Mucosa of gallbladder (tissue), 1 donor: ENCODE measurements around the gene ARAP1. TPM values are rescaled to one million over a fixed set of nuclear protein-coding genes. Genes with fewer than 3 reads are reported as not detected.
A peak's percentile ranks its signal among the peaks of the same experiment; 100 is the strongest.

Source experiments
- DNase-seq: peaks from one replicate; pipeline ENCODE4 v3.0.0-alpha.2; 2020; ENCODE audit warnings: low spot score
- total RNA-seq: library from RNA; stranded (reverse); gene quantifications from one replicate; pipeline ENCODE4 v1.2.1, GENCODE V29; 2021
- donor health status: DM: no; HTN: no; CAD: no.

Gene ARAP1
- total RNA-seq, 1 donor from 2014 or later = 129 TPM

DNA sequence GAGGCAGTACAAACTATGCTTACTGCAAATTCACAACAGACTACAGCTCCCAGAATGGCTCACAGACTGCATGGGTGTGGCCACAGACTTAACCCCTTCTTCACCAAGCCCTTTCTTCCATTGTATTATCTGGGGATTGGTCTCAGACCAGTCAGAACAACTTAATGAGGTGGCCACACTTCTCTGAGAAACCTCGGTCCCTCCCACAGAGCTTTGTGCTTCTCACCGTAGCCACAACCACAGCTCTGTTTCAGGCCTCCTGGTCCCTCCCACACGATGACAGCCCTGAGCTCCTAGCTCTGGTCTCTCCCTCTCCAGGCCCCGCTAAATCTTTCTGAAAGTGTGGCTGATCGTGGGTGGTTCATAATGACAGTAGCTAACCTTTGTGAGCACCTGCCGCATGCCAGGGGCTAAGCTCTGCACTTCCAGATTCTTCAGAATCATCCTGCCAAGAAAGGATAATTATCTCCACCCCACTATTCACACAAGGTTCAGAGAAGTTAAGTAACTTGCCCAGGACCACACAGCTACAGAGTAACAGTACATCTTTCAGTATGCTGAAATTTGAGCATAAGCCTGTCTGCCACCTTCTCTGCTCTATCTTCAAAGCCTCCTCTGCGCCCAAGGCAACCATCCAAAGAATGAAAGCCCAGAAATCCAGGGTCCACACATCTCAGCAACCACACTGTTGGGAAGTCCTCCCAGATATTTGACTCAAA lies 83.4 kb downstream of the ARAP1 start:
- DNase-seq = no peak

DNA sequence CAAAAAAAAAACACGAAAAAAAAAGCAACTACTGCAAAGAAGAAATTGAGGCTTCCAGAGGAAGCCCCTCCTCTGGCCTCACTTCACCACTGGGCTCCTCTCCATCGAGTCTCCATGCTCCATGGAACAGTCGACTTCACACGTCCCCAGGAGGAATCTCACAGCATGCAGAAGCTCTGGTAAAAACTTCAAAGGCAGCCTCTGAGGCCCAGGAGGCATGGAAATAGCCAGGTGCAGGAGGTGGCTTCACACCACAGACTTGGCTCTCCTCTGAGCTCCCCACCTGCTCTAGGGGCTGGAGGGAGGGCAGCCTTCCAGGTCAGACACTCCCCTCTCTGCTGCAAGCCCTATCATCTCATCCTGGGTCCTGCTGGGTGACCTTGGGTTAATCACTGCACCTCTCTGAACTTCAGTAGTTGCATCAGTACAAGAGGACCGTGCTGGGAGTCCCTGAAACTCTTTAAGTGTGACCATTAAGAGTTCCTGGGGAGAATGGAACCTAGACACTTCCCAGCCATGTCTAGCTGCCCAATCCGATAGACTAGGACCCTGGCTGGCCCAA lies 86.2 kb downstream of the ARAP1 start:
- DNase-seq = no peak

DNA sequence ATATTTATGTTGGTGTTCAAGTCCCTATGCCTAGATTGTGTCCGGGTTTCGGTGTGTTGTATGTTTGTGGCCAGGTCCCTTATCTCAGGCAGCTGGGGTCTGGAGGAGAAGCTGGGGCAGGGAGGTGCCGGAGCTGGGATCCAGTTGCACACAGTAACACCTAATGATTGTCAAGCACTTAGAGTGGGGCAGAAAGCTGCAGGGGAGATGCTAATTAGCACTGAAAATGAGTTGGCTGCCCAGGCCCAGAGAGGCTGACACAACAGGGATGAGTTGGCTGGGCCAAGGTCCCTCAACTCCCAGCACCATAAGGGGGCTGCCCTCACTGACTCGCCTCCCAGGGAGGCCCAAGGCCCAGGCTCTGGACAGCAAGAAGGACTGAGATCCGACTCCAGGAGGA lies 90.2 kb downstream of the ARAP1 start:
- no peak for DNase-seq

DNA sequence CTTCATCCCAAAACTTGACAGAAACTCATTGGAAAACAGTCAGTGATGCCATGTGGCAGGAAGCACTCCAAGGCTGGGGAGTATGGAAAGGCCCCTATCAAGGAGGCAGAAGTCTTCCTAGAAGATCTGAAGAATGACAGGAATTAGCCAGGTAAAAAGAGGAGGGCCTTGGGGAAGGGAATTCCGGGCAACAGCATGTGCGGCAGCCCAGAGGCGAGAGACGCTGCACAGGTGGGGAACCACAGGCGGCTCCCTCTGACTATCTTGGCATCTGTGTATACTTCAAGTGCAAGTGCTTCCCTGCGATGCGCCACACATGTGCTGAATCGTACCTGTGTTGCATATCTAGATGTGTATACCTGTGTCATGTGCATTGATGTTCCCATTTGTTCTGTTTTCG lies 90.7 kb downstream of the ARAP1 start:
- no peak for DNase-seq

DNA sequence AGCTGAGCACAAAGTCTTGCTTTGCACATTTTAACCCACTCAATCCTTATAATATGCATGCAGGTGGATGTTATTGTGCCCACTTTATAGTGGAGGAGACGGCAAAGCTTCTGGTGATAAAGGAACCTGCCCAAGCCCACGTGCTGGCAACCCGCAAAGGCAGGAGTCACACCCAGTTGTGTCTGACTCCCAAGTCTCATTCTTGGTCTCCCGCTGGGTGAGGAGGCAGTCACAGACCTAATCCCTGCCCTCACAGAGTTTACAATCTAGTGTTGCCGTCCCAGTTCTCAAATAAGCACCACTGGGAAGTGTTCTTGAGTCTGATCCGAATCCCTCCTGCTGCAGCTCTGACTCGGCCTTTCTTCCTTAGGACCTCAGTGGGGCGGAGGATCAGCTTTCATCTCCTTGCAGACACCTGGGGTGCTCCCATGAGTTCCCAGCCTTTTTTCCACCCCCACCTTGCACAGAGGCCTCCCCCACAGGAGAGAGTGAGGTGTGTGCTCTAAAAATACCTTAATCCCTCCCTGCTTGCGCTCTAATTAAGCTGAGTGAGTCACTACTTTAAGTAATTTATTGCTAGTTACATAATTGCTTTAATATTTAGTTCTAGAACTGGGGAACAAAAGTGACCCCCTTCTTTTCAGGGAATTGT lies 93.1 kb downstream of the ARAP1 start:
- no peak for DNase-seq

DNA sequence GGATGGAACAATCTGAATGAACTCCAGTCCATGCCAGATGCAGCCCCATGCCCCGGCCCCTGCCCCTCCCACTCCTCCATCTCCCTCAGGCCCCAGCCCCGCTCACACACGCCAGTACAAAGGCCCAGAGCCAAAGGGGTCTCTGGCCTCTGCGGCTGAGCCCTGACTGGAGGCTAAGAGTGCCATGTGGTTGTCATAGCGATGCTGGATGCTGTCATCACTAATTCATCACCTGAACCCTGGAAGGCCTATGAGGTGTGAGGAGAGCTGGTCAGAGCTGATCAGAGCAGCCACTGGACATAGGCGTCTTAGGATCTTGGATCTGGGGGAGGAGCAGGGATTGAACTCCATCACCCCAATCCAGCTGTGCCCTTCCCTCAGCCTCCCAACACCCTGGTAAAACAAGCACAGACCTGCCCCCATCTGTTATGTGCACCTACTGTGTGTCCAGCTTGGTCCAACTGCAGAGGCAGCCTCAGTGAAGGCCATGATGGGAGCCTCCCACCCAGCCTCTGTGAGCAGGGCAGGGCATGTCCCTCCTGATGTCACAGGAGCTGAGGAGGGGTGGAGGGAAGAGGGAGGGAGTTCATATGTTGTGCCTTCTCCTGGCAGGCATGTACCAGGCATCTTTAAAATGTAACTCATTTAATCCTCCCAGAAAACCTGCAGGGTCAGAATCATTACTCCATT lies 94.7 kb downstream of the ARAP1 start:
- no peak for DNase-seq

DNA sequence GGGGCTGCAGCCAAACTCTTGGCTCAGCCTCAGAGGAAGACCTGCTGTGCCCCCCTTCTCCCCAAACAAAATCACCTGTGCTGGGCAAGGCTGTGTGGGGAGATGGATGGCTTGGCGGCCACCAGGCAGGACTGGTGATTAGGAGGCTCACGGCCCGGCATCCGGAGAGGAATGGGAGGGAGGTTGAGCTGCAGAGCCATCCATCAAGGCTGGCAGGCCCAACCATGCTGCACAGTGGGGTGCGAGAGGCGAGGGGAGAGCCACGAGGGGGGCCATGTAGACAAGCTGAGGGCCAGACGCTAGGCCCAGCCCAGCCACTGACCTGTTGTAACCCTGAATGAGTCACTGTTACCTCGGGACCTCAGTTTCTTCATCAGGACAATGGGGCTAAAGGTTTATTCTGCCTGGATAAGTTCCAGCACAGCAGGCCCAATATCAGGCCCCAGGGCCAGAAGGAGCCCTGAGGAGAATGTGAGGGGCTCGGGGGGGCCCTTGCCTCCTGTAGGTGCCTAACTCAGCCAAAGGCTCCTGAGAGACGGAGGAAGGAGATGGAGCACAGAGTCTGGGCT lies 96.2 kb downstream of the ARAP1 start:
- no peak for DNase-seq

DNA sequence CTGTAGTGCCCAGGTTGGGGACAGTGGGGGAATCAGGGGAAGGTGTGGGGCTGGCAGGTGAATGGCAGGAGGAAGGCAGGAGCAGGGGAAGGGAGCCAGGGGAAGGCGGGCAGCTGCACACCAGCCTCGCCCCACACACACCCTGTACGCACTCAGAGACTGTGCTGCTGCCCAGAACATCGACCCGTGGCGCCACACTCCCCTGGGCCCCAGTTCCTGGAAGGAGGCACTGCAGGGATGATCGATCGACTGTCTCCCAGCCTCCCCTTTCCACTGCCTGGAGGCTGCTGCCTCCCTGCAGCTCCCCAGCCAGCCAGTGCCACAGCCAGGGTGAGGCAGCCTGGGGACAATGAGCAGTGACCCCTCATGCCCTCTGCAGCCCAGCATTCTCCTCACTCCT lies 97.2 kb downstream of the ARAP1 start:
- peak; percentile 71 for DNase-seq

DNA sequence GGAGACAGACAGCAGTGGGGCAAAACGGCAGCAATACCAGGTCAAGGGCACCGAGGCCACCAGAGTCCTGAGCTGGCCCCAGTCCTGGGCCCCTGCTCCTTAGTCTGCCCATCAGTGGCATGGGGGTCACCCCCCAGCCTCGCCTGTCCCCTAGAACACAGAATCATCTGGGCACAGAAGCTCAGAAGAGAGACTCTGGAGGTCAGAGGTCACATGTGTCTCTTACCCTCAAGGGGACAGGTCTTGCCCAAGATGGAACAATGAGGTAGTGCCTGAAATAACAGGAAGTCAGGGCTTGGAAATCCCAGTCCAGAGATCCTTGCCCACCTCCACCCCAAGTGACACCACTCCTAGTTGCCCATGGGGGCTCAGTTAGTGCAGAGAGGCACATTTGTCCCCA lies 98.6 kb downstream of the ARAP1 start:
- DNase-seq = no peak

DNA sequence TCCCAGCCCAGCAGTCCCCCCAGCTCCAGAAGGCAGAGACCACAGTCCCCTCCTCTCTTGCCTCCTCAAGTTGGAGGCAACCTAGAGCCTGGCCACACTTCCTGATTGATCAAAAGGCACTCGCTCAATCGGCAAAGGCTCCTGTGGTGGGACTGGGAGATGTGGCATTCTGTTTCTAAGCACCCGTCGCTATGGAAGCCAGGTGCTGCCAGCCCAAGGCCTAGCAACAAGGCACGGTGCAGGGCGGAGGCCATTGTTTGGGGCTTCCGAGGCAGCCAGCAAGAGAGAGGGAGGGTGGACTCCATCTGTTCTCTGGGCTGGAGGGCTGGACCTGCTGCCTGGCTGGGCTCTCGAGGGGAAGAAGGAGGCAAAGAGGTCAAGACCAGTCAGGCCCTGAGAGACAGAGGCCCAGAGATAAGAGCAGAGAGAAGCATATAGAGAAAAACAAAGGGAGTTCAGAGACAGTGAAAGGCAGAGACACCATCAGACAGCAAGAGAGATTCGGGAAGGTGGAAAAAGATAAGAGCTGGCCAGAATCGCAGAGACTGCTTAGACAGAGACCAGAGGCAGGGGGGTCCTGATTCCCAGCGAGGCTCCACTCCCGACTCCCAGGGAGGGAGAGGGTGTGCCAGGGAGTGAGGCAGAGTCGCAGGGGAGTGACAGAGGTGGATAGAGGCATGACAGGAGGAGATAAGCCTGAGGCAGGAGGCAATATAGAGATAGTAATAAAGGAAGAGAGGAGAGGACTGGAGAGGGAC lies 99.2 kb downstream of the ARAP1 start:
- DNase-seq = no peak

DNA sequence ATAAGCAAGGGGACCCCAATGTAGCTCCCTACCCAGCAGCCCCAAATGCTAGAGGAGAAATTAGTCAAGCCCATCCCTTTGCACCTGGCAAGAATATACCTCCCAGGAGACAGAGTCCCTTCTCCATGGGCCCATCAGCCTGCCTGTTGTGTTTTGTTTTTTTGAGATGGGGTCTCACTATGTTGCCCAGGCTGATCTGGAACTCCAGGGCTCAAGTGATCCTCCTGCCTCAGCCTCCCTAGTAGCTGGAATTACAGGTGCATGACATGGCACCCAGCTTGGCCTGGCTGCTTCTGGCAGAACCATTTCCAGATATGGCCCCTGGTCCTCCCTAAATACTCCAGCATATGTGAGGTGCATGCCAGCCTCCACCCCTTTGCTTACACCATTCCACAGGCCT lies 100.1 kb downstream of the ARAP1 start:
- no peak for DNase-seq

DNA sequence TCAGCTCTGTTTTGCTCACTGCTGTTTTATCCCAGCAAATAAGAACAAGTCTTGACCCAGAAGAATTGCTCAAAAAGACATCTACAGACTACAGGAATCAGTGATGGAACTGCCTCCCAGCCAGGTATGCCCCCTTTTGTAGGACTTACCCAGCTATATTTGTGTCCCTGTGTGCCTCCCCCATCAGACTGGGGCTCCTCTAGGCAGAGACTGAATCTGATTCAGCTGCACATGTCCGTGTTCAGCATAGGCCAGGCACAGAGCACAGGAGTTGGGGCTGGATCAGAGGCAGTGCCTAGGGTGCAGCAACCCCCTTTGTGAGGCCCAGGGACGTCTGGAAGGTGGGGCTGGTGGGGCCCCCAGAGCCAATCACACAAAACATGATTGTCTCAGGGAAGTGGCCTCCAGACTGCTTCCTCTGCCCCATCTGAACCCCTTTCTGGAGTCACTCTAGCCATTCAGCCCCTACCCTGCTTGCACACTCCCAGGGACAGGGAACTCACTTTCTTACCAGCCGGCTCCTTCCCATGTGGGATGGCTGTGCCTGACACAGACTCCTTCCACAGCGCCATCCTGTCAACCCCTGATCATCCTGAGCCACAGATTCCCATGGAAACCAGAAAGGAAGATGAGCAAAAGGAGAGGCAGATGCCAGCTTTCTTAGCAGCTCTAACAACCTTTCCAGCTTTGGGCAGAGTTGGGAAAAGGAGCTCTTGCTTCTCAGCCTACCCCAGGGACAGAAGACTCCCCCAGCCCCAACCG lies 102.8 kb downstream of the ARAP1 start:
- no peak for DNase-seq

DNA sequence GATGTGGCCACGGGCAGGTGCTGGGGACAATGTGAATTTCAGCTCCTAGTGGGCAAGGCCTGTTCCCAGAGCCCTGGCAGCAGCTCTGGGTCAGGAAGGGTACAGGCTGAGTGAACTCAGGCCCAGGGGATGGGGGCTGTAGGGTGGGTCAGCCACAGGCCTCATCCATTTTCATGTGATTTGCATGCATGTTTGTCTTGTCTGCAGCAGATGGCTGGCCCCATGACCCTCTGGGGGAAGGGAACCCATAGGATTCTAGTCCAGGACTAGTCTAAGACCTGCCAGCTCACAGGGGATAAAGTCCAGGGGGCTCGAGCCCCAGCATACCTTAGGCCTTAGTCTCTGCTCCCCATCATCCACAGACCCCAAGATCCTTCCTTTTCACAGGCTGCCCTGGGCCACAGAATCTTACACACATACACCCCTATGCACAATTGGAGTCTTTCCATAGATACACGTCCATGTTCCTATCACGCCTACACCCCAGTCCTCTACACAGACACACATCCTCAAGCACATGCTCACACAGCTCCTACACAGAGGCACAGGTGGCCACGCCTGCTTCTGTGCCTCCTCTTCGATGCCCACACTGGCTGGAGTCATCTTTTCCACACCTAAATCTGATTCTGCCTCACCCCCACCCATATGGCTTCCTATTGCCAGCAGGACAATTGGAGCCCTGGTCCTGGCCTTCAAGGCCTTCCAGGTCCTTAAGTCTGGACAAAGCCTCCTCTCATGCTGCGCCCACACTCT lies 103.6 kb downstream of the ARAP1 start:
- DNase-seq = no peak

DNA sequence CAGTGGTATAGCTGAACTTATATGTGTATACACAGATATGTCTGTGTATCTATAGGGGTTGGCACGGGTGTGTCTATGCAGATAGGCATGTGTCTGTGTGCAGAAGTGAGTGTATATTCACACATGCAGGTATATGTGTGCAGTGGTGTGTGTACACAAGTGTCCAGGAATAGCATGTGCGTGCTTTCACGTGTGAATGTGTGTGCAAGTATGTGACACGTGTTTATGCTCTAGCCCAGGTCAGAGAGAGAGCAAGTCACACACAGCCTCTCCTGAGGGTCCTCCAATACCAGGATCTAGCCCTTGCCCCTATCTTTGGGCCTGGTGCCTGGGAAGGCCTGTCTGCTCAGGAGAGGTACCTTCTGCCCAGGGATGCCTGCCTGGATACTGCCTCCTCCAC lies 104.3 kb downstream of the ARAP1 start:
- DNase-seq = no peak

DNA sequence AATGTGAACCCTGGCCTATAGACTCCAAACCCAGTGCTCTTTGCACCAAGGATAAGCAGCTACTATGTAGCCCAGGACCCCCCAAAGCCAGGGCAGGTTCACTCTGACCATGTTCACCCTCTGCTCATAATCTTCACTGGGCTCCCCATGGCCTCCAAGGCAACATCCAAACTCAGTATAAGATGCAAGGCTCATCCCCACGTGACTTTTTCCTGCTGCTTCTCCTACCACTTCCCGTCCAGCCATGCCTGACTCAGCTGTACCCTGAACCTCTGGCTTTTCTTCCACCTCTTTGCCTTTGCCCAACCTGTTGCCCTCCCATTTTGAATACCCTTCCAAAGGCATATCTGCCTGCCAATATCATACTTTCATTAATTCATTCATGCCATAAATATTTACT lies 105.7 kb downstream of the ARAP1 start:
- no peak for DNase-seq

DNA sequence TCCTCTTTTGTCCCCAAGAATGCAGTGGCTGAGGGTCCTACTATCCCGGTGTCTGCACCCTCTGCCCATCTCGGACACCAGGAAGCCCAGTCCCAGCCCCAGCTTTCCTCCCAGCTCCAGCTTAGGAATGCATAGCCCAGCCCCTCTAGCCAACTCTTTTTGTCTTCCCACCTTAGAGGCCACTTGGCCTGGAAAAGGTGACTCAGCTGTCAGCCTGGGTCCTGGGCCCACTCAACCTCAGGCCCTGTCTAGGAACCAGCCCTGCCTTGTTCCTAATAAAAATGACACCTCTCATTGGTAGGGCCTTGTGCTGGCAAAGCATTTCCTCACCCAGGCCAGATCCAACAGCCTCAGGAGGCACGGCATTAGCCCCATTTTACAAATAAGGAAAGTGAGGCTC lies 106.2 kb downstream of the ARAP1 start:
- DNase-seq = no peak

DNA sequence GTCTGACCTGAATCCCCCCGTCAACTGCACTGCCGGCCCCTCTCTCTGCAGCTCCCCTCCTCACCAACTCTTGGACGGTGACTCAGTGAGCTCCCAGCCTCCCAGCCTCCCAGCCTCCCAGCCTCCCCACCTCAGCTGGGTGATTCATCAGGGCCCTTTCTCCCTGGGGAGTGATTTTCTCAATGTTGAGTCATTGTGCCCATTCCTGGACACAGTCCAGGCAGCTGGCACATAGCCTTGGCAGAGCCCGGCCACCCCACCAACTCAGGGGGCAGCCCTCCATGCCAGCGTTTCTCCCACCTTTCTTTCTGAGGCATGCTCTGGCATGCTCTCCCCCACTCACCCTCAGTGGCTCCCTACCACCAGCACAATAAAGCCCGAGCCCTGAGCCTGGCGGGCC lies 108.7 kb downstream of the ARAP1 start:
- no peak for DNase-seq

DNA sequence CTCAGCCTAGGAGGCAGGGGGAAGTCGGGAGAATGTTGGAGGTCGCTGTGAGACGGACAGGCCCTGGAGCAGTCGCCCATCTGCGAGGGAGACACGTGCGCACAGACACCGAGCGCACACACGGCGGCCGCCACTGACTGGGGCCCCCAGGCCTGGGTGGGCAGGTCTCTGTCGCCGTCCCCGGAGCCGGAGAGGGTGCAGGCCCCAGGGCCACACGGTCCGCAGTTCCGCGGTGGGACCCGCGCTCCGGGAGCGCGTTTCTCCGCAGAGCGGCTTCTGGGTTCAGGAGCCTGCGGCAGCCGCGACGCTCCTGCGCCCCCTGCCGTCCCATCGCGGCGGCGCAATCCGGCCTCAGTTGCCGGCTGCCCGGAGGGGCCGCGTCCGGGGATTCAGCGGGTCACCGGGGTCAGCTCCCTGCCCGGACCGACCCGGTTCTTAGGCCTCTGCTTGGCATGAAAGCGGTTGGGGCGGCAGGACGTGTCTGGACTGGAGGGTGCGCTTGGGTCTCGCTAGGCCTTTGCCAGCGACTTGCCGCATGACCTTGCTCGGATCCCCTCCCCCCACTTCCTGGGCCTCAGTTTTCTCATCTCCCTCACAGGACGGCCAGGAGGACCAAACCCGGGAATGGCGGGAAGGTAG lies 109.2 kb downstream of the ARAP1 start:
- DNase-seq = peak; percentile 54

DNA sequence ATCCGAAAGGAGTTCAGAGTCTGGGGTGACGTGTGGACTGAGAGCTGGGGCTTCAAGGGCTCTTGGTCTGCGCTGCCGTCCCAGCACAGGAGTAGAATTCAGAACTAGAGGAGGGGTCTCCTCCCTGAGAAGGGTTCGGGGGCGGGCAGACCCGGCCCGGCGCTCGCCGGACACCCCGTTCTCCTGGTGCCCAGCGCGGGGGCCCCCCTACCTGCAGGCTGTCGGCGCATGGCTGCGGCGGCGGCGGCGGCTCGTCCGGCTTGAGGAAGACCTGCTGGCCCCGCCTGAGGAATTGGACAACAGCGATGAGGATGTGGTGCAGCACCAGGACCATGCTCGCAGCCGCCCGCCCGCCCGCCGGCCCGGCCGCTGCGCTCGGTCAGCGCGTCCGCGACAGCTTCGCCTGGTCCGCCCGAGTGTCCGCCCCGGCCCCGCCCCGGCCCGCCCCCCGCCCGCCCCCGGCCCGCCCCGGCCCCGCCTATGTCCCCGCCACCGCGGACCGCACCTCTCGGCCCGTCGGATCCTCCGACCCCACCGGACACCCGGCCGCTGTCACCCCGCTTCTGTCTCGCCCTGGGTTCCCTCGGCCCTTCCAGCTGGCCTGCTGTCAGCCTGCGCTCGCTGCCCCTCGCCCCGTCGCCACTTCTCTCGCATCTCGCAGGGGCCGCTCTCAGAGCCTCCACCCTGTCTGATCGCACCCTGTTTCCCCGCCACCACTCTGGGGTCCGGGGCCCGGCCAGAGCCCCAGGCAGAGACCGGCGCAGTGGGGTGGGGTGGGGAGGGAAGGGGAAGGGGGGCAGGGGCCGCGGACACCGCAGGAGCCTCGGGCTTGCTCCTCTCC lies 109.9 kb downstream of the ARAP1 start:
- peak; percentile 19 for DNase-seq
